Gastrocnemius medialis (tissue), 4 donors: ENCODE results near the gene PTPRN2.

Experiments
- POLR2A ChIP-seq, 2 donors: fragments of 450-650 bp; IDR thresholded peaks; one replicate each; pipeline ENCODE4 v1.6.1; 2017; ENCODE audit warnings: antibody characterized with exemption in 2 of 2, mild to moderate bottlenecking in 2 of 2, moderate library complexity in 2 of 2
- TF ChIP-seq, protein P1 (sequence below), 5 experiments: fragments of 450-650 bp in 3 of 5; fragments of 200-600 bp in 2 of 5; sonication (generic) in 2 of 5; IDR thresholded peaks in 4 of 5; conservative IDR thresholded peaks in 1 of 5; 1 replicate in 4 of 5; 2 replicates in 1 of 5; pipeline ENCODE4 v1.5.1; 2016 to 2019; ENCODE audit warnings: antibody characterized with exemption in 5 of 5, mild to moderate bottlenecking in 3 of 5, moderate library complexity in 3 of 5

DNA sequence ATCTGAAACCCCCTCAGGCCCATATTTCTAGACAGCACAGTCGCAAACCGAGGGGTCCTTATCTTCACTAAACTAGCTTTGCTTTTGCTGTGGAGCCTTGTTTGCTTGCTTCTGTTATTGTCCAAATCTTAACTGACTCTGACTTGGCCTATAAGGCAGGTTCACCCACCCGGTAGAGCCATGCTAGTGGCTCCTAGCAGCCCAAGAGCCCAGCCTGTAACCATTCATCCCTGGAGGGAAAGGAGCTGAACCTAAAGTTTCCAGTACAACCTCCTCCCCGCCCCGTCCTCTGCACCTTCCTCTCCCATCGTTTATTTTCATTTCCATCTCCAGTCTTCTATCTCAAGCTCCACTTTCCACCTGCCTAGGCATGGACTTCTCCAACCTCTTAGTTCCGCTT is 345.7 kb downstream of the PTPRN2 start:
- TF ChIP-seq, protein P1, sequence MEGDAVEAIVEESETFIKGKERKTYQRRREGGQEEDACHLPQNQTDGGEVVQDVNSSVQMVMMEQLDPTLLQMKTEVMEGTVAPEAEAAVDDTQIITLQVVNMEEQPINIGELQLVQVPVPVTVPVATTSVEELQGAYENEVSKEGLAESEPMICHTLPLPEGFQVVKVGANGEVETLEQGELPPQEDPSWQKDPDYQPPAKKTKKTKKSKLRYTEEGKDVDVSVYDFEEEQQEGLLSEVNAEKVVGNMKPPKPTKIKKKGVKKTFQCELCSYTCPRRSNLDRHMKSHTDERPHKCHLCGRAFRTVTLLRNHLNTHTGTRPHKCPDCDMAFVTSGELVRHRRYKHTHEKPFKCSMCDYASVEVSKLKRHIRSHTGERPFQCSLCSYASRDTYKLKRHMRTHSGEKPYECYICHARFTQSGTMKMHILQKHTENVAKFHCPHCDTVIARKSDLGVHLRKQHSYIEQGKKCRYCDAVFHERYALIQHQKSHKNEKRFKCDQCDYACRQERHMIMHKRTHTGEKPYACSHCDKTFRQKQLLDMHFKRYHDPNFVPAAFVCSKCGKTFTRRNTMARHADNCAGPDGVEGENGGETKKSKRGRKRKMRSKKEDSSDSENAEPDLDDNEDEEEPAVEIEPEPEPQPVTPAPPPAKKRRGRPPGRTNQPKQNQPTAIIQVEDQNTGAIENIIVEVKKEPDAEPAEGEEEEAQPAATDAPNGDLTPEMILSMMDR (IDR thresholded peaks at IDR 0.05 in 4 of 5, conservative IDR thresholded peaks at IDR 0.05 in 1 of 5) = no peak
- TF ChIP-seq POLR2A (IDR thresholded peaks at IDR 0.05) = no peak
